ENCODE results near the gene DPEP3. TPM values are rescaled to one million over a fixed set of nuclear protein-coding genes. Genes with fewer than 3 reads are reported as not detected.
"Not testable (repeated sequence)": the region's sequence is repeated elsewhere in the genome, so short reads cannot be mapped to it uniquely, and the experiment has no call there.

DPEP3 gene
- total RNA-seq, 1 donor from 2014 or later, result not detected

GRCh38 chr16:67996666-67997065 is 16.4 kb upstream of the DPEP3 start:
- no peak for DNase-seq (ENCODE audit: low spot score)
- peaks cover 1% of the 10 kb centered on the region for H3K27me3 Mint-ChIP-seq (ENCODE audit: low read depth)
- no peak overlapping the region for H3K27ac Mint-ChIP-seq (ENCODE audit: unreplicated experiment)
- TF ChIP-seq CTCF (IDR thresholded peaks at IDR 0.05), result no peak
- H3K36me3 Mint-ChIP-seq (ENCODE audit: low read depth), result no peaks in the 10 kb centered on the region
- H3K4me3 Mint-ChIP-seq (ENCODE audit: unreplicated experiment), result no peak overlapping the region
- peaks cover 6% of the 10 kb centered on the region for H3K4me1 Mint-ChIP-seq (ENCODE audit: low read depth)
- no peaks in the 10 kb centered on the region for H3K9me3 Mint-ChIP-seq (ENCODE audit: low read depth)

GRCh38 chr16:67995423-67995822 is 15.1 kb upstream of the DPEP3 start:
- Mint-ChIP-seq H3K36me3 (ENCODE audit: low read depth) (no peaks in the 10 kb centered on the region), H3K9me3 (ENCODE audit: low read depth) (no peaks in the 10 kb centered on the region), H3K27ac (ENCODE audit: unreplicated experiment) (no peak overlapping the region), H3K4me3 (ENCODE audit: unreplicated experiment) (no peak overlapping the region), H3K4me1 (ENCODE audit: low read depth) (peaks cover 6% of the 10 kb centered on the region), H3K27me3 (ENCODE audit: low read depth) (peaks cover under 1% of the 10 kb centered on the region)
- TF ChIP-seq CTCF (IDR thresholded peaks at IDR 0.05), result no peak
- no peak for DNase-seq (ENCODE audit: low spot score)

- H3K9me3 Mint-ChIP-seq (ENCODE audit: low read depth); H3K27me3 Mint-ChIP-seq (ENCODE audit: low read depth); H3K36me3 Mint-ChIP-seq (ENCODE audit: low read depth); H3K27ac Mint-ChIP-seq (ENCODE audit: unreplicated experiment); DNase-seq (ENCODE audit: low spot score); H3K4me1 Mint-ChIP-seq (ENCODE audit: low read depth): not testable (repeated sequence)
- H3K4me3 Mint-ChIP-seq (ENCODE audit: unreplicated experiment), result peak overlapping the region; percentile 35
Observed at GRCh38 chr16:67994040-67994408, 13.7 kb upstream of the DPEP3 start.

GRCh38 chr16:67993207-67994039 is 13.1 kb upstream of the DPEP3 start:
- peak overlapping the region; percentile 12 for H3K27ac Mint-ChIP-seq (ENCODE audit: unreplicated experiment)
- H3K4me1 Mint-ChIP-seq (ENCODE audit: low read depth), result peaks cover 6% of the 10 kb centered on the region
- peak; percentile 99 for TF ChIP-seq CTCF (IDR thresholded peaks at IDR 0.05)
- H3K27me3 Mint-ChIP-seq (ENCODE audit: low read depth), result no peaks in the 10 kb centered on the region
- H3K4me3 Mint-ChIP-seq (ENCODE audit: unreplicated experiment), result peak overlapping the region; percentile 35
- DNase-seq (ENCODE audit: low spot score), result no peak
- no peaks in the 10 kb centered on the region for H3K36me3 Mint-ChIP-seq (ENCODE audit: low read depth)
- H3K9me3 Mint-ChIP-seq (ENCODE audit: low read depth), result no peaks in the 10 kb centered on the region

GRCh38 chr16:67992661-67993206 is 12.4 kb upstream of the DPEP3 start:
- TF ChIP-seq CTCF (IDR thresholded peaks at IDR 0.05), result no peak
- no peaks in the 10 kb centered on the region for H3K36me3 Mint-ChIP-seq (ENCODE audit: low read depth)
- DNase-seq (ENCODE audit: low spot score), result no peak
- H3K4me1 Mint-ChIP-seq (ENCODE audit: low read depth), result peaks cover 6% of the 10 kb centered on the region
- no peaks in the 10 kb centered on the region for H3K9me3 Mint-ChIP-seq (ENCODE audit: low read depth)
- no peak overlapping the region for H3K27ac Mint-ChIP-seq (ENCODE audit: unreplicated experiment)
- H3K27me3 Mint-ChIP-seq (ENCODE audit: low read depth), result no peaks in the 10 kb centered on the region
- no peak overlapping the region for H3K4me3 Mint-ChIP-seq (ENCODE audit: unreplicated experiment)

- Mint-ChIP-seq H3K27ac (ENCODE audit: unreplicated experiment) (no peak overlapping the region), H3K36me3 (ENCODE audit: low read depth) (no peaks in the 10 kb centered on the region), H3K9me3 (ENCODE audit: low read depth) (no peaks in the 10 kb centered on the region), H3K4me1 (ENCODE audit: low read depth) (peaks cover 6% of the 10 kb centered on the region), H3K27me3 (ENCODE audit: low read depth) (no peaks in the 10 kb centered on the region), H3K4me3 (ENCODE audit: unreplicated experiment) (no peak overlapping the region)
- no peak for TF ChIP-seq CTCF (IDR thresholded peaks at IDR 0.05)
- no peak for DNase-seq (ENCODE audit: low spot score)
Observed at GRCh38 chr16:67990018-67990386, 9.7 kb upstream of the DPEP3 start.

Data from chondrocyte (in vitro differentiated cells).